ENCODE measurements around the gene NEURL1B.

Gene NEURL1B

GRCh38 chr5:172687940-172688339 lies 46.9 kb downstream of the NEURL1B start:
- Histone ChIP-seq H3K4me3 (ENCODE audit: low read depth in 1 of 2, low read length in 1 of 2) (no peak overlapping the region), H3K27me3 (peaks cover 27% of the 10 kb centered on the region), H3K9me3 (no peaks in the 10 kb centered on the region), H3K36me3 (no peaks in the 10 kb centered on the region), H3K4me1 (ENCODE audit: control insufficient read depth in 1 of 2, insufficient read depth in 1 of 2, low read depth in 1 of 2, low read length in 1 of 2) (peaks cover 0 to 8% of the 10 kb centered on the region in 2 experiments), H3K27ac (no peak overlapping the region)
- no peak for TF ChIP-seq CTCF (IDR thresholded peaks at IDR 0.05)

DNA sequence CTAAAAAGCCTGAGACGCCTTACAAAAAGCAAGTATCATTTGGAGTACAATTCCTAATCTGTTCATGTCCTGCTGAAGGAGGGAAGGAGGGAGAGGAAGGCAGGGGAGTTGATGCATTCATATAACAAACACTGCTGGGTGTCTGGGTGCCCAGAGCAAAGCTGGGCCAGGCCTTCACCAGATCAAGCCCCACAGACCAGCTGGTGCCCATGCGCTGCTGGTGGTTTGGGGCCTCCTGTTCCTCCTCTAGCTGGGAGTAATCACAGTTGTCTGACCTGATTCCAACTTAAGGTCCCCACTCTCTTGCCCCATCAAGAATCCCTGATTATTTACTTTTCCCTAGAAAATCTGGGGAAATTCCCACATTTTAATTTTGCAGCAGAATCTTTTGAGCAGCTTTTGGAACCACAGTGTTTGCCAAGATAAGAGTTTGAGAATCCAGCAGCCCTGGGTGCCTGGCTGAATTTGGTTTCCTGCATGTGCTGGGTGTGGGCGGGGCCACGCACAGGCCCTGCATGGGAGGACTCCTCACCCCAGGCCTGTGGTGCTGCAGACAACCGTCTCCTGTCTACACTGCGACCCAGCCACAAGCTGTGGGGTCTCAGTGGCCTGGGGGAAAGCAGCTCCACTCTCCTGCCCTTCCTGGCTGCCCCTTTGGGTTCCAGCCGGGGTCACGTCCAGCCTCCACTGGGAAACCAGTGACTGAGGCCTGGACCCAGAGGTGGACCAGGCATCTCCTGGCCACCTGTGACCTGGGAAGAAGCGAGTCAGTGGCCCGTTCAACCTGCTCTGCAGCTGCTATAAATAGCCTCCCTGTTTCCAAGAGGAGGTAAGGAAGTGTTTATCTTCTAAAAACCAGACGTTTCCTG lies 47.5 kb downstream of the NEURL1B start:
- no peak overlapping the region for H3K27ac ChIP-seq
- no peaks in the 10 kb centered on the region for H3K9me3 ChIP-seq
- H3K4me1 ChIP-seq (ENCODE audit: control insufficient read depth in 1 of 2, insufficient read depth in 1 of 2, low read depth in 1 of 2, low read length in 1 of 2) = peaks cover 0 to 8% of the 10 kb centered on the region in 2 experiments
- no peak overlapping the region for H3K4me3 ChIP-seq (ENCODE audit: low read depth in 1 of 2, low read length in 1 of 2)
- TF ChIP-seq CTCF (IDR thresholded peaks at IDR 0.05) = no peak
- H3K27me3 ChIP-seq = peaks cover 21% of the 10 kb centered on the region
- no peaks in the 10 kb centered on the region for H3K36me3 ChIP-seq

- Histone ChIP-seq H3K4me3 (ENCODE audit: low read depth in 1 of 2, low read length in 1 of 2) (no peak overlapping the region), H3K4me1 (ENCODE audit: control insufficient read depth in 1 of 2, insufficient read depth in 1 of 2, low read depth in 1 of 2, low read length in 1 of 2) (peaks cover 0 to 2% of the 10 kb centered on the region in 2 experiments), H3K36me3 (no peaks in the 10 kb centered on the region), H3K9me3 (no peaks in the 10 kb centered on the region), H3K27ac (no peak overlapping the region), H3K27me3 (peaks cover 15% of the 10 kb centered on the region)
- TF ChIP-seq CTCF (IDR thresholded peaks at IDR 0.05) = no peak
Measured at GRCh38 chr5:172689218-172689572, 48.1 kb downstream of the NEURL1B start.

GRCh38 chr5:172689801-172690200 lies 48.7 kb downstream of the NEURL1B start:
- H3K27me3 ChIP-seq = peaks cover 9% of the 10 kb centered on the region
- no peak overlapping the region for H3K4me3 ChIP-seq (ENCODE audit: low read depth in 1 of 2, low read length in 1 of 2)
- no peak for TF ChIP-seq CTCF (IDR thresholded peaks at IDR 0.05)
- H3K9me3 ChIP-seq = no peaks in the 10 kb centered on the region
- H3K4me1 ChIP-seq (ENCODE audit: control insufficient read depth in 1 of 2, insufficient read depth in 1 of 2, low read depth in 1 of 2, low read length in 1 of 2) = no peaks in the 10 kb centered on the region
- H3K27ac ChIP-seq = no peak overlapping the region
- H3K36me3 ChIP-seq = no peaks in the 10 kb centered on the region

DNA sequence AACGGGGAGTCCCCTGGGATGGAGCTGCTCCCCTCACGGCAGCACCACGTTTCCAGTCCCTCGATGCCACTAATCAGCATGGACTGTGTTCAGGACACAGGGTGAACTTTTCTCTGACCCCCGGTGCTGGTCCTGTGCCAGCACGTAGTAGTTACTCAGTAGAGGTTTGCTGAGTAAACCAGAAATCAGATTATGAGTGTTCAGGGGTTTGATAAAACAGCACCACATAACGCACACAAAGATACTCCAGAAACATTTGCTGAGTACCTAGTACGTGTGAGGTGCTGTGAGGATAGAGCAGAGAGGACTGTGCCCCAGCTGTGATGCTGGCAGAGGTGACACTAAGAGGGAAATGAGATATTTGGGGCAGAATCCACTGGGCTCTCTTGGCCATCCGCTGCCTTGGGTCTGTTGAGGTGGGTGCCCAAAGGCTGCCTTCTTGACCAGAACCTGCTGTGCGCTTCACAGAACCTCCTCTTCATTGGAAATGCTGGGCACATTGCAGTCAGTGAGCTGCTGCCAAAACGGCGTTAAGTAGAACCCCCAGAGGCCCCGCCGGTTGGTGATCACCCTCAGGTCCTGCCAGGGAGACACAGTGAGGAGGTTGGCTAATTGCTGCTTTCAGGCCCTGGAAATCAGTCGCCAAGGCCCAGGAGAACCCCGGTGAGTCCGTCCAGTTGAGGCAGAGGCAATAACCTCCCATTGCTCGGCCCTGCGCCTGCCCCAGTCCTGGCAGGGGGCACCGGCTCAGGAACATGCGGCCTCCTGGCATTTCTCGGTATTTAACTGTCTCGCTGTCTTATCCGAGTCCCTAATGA lies 49.4 kb downstream of the NEURL1B start:
- Histone ChIP-seq H3K36me3 (no peaks in the 10 kb centered on the region), H3K4me1 (ENCODE audit: control insufficient read depth in 1 of 2, insufficient read depth in 1 of 2, low read depth in 1 of 2, low read length in 1 of 2) (no peaks in the 10 kb centered on the region)
- no peak for TF ChIP-seq CTCF (IDR thresholded peaks at IDR 0.05)

More for the DNA sequence above, 49.4 kb downstream of the NEURL1B start:
- no peaks in the 10 kb centered on the region for H3K9me3 ChIP-seq
- H3K27ac ChIP-seq = no peak overlapping the region
- H3K27me3 ChIP-seq = peaks cover 2% of the 10 kb centered on the region
- H3K4me3 ChIP-seq (ENCODE audit: low read depth in 1 of 2, low read length in 1 of 2) = no peak overlapping the region
